Astrocyte (in vitro differentiated cells and primary cell): ENCODE measurements around the gene THBS4. TPM values are rescaled to one million over a fixed set of nuclear protein-coding genes. Genes with fewer than 3 reads are reported as not detected.

Source experiments
- DNase-seq: peaks from one replicate; pipeline ENCODE4 v3.0.0-alpha.2; 2010; ENCODE audit warnings: low read depth
- FAIRE-seq: peaks from 2 replicates; lab custom pipeline; 2011; peaks lifted over from hg19 to GRCh38; lab: Jason Lieb, UNC
- H2AFZ ChIP-seq: 2 replicates; pipeline ENCODE4 v1.6.0; 2012; ENCODE audit warnings: low read depth, low read length, inconsistent platforms
- H3K27ac ChIP-seq: 2 replicates; pipeline ENCODE4 v1.5.1; 2011; ENCODE audit warnings: low read depth, low read length, inconsistent platforms
- H3K27me3 ChIP-seq: 2 replicates; pipeline ENCODE4 v1.6.0; 2011; ENCODE audit warnings: low read length, inconsistent platforms; ENCODE audit not compliant: insufficient read depth
- H3K36me3 ChIP-seq: 2 replicates; pipeline ENCODE4 v1.5.1; 2011; ENCODE audit warnings: low read length, inconsistent platforms; ENCODE audit not compliant: insufficient read depth
- H3K4me1 ChIP-seq: 2 replicates; pipeline ENCODE4 v1.5.1; 2011; ENCODE audit warnings: low read length, inconsistent platforms; ENCODE audit not compliant: insufficient read depth
- H3K4me2 ChIP-seq: 2 replicates; pipeline ENCODE4 v1.6.0; 2012; ENCODE audit warnings: low read length, inconsistent platforms
- H3K4me3 ChIP-seq: 2 replicates; pipeline ENCODE4 v1.5.1; 2011; ENCODE audit warnings: low read depth, mild to moderate bottlenecking, low read length, inconsistent platforms; ENCODE audit not compliant: insufficient read depth
- H3K79me2 ChIP-seq: 2 replicates; pipeline ENCODE4 v1.6.0; 2012; ENCODE audit warnings: mild to moderate bottlenecking, low read length, inconsistent platforms; ENCODE audit not compliant: insufficient read depth
- H3K9ac ChIP-seq: 2 replicates; pipeline ENCODE4 v1.6.0; 2012; ENCODE audit warnings: mild to moderate bottlenecking, low read length, inconsistent platforms
- H3K9me3 ChIP-seq: 2 replicates; pipeline ENCODE4 v1.5.1; 2012; ENCODE audit warnings: low read depth, mild to moderate bottlenecking, low read length, inconsistent platforms; ENCODE audit not compliant: insufficient read depth
- H4K20me1 ChIP-seq: 2 replicates; pipeline ENCODE4 v1.6.0; 2012; ENCODE audit warnings: low read length, inconsistent platforms; ENCODE audit not compliant: insufficient read depth
- H3K27ac Mint-ChIP-seq: one replicate; pipeline ENCODE4 v1.8.0; 2021; ENCODE audit warnings: mild to moderate bottlenecking, mixed read lengths; ENCODE audit not compliant: unreplicated experiment
- H3K27me3 Mint-ChIP-seq: one replicate; pipeline ENCODE4 v1.8.0; 2021; ENCODE audit warnings: low read depth, mixed read lengths; ENCODE audit not compliant: unreplicated experiment
- H3K36me3 Mint-ChIP-seq: one replicate; pipeline ENCODE4 v1.8.0; 2021; ENCODE audit warnings: low read depth, mixed read lengths; ENCODE audit not compliant: unreplicated experiment
- H3K4me1 Mint-ChIP-seq: one replicate; pipeline ENCODE4 v1.8.0; 2021; ENCODE audit warnings: low read depth, mixed read lengths; ENCODE audit not compliant: unreplicated experiment
- H3K4me3 Mint-ChIP-seq: one replicate; pipeline ENCODE4 v1.8.0; 2021; ENCODE audit warnings: mild to moderate bottlenecking, moderate library complexity, mixed read lengths; ENCODE audit not compliant: unreplicated experiment
- H3K9me3 Mint-ChIP-seq: one replicate; pipeline ENCODE4 v1.8.0; 2021; ENCODE audit warnings: mild to moderate bottlenecking, mixed read lengths; ENCODE audit not compliant: unreplicated experiment
- CTCF ChIP-seq: IDR thresholded peaks from 2 replicates; pipeline ENCODE4 v1.5.1; 2011; ENCODE audit warnings: low read depth, mild to moderate bottlenecking, inconsistent platforms, low read length, moderate library complexity; ENCODE audit not compliant: insufficient read depth
- EZH2 ChIP-seq: IDR thresholded peaks from 2 replicates; pipeline ENCODE4 v1.6.1; 2012; ENCODE audit warnings: mild to moderate bottlenecking, low read length, inconsistent platforms; ENCODE audit not compliant: insufficient read depth
- total RNA-seq: library from RNA; stranded (reverse); gene quantifications from 2 replicates; pipeline ENCODE4 v1.2.1, GENCODE V29; 2021

The THBS4 gene
- total RNA-seq, 1 donor from 2014 or later: 1.1 TPM

- H3K27ac Mint-ChIP-seq: peak overlapping the region; percentile 82
- H3K36me3 ChIP-seq: peaks cover 11% of the 10 kb centered on the region
- H3K27ac ChIP-seq: peak overlapping the region; percentile 70
- H3K79me2 ChIP-seq: peaks cover 11% of the 10 kb centered on the region
- H2AFZ ChIP-seq: peak overlapping the region; percentile 95
- H3K4me1 Mint-ChIP-seq: peaks cover 22% of the 10 kb centered on the region
- no peaks in the 10 kb centered on the region for H3K27me3 ChIP-seq
- peak overlapping the region; percentile 81 for H3K4me3 ChIP-seq
- H3K36me3 Mint-ChIP-seq: no peaks in the 10 kb centered on the region
- peak overlapping the region; percentile 97 for H3K4me3 Mint-ChIP-seq
- TF ChIP-seq CTCF: no peak
- TF ChIP-seq EZH2: no peak
- peaks cover 10% of the 10 kb centered on the region for H3K4me1 ChIP-seq
- H4K20me1 ChIP-seq: no peaks in the 10 kb centered on the region
- H3K9me3 Mint-ChIP-seq: no peaks in the 10 kb centered on the region
- DNase-seq (no peak), FAIRE-seq (no peak)
- peak overlapping the region; percentile 88 for H3K9ac ChIP-seq
- no peaks in the 10 kb centered on the region for H3K9me3 ChIP-seq
- peak overlapping the region; percentile 91 for H3K4me2 ChIP-seq
- no peaks in the 10 kb centered on the region for H3K27me3 Mint-ChIP-seq
Measured at GRCh38 chr5:79990205-79990597, 44.9 kb upstream of the THBS4 start.

GRCh38 chr5:79990598-79991507 lies 44.3 kb upstream of the THBS4 start, which contains the start of gene MTX3:
Gene MTX3 (minus strand): TSS chr5:79991262. CDS start chr5:79991238, 24 bp downstream.
- Histone ChIP-seq H3K27ac (peak within 1 kb of the TSS; percentile 70), H3K79me2 (peaks cover 11% of the 10 kb centered on the region), H4K20me1 (no peaks in the 10 kb centered on the region), H3K9ac (peak within 1 kb of the TSS; percentile 88), H3K27me3 (no peaks in the 10 kb centered on the region), H3K4me3 (peak within 1 kb of the TSS; percentile 81), H2AFZ (peak within 1 kb of the TSS; percentile 95), H3K36me3 (peaks cover 11% of the 10 kb centered on the region), H3K4me2 (peak within 1 kb of the TSS; percentile 91), H3K4me1 (peaks cover 10% of the 10 kb centered on the region), H3K9me3 (no peaks in the 10 kb centered on the region)
- Mint-ChIP-seq H3K4me3 (peak within 1 kb of the TSS; percentile 97), H3K27ac (peak within 1 kb of the TSS; percentile 83), H3K4me1 (peaks cover 22% of the 10 kb centered on the region), H3K9me3 (no peaks in the 10 kb centered on the region), H3K36me3 (no peaks in the 10 kb centered on the region), H3K27me3 (no peaks in the 10 kb centered on the region)
- no peak for FAIRE-seq
- no peak for TF ChIP-seq CTCF
- no peak for TF ChIP-seq EZH2
- peak; percentile 67 for DNase-seq
